Colonic mucosa (tissue), 4 donors: Measurements from ENCODE around the gene NDEL1. TPM values are rescaled to one million over a fixed set of nuclear protein-coding genes. Genes with fewer than 3 reads are reported as not detected.

Experiments
- DNase-seq: peaks from one replicate; pipeline ENCODE4 v3.0.0-alpha.2; 2020
- H3K27ac ChIP-seq: fragments of 200-600 bp; one replicate; pipeline ENCODE4 v1.8.0; 2021
- H3K27me3 ChIP-seq: fragments of 200-600 bp; one replicate; pipeline ENCODE4 v1.8.0; 2021
- H3K36me3 ChIP-seq: fragments of 200-600 bp; one replicate; pipeline ENCODE4 v1.8.0; 2021
- H3K4me1 ChIP-seq: fragments of 200-600 bp; one replicate; pipeline ENCODE4 v1.8.0; 2021; ENCODE audit warnings: mild to moderate bottlenecking
- H3K4me3 ChIP-seq: fragments of 200-600 bp; one replicate; pipeline ENCODE4 v1.8.0; 2021
- H3K9ac ChIP-seq, 2 donors: one replicate each; pipeline ENCODE4 v1.7.0; 2013; ENCODE audit warnings: control low read depth in 2 of 2, low read depth in 2 of 2, low read length in 2 of 2
- H3K9me3 ChIP-seq: fragments of 200-600 bp; one replicate; pipeline ENCODE4 v1.8.0; 2021
- intact Hi-C: fragments of 100-400 bp; cut with DNase I; formaldehyde crosslinking; loops from one replicate; pipeline ENCODE4 v1.14.1; 2022
- total RNA-seq, 2 donors: library from RNA; stranded (reverse); fragmentation: NEBNext Ultra II Directional in 1 of 2; extraction: Animal tissue kit (Norgen Biotek cat#: 25700) in 1 of 2; gene quantifications; one replicate each; pipeline ENCODE4 v1.2.1, GENCODE V29; 2021
- TF ChIP-seq, protein P1 (sequence below): fragments of 200-600 bp; IDR thresholded peaks from one replicate; pipeline ENCODE4 v1.8.0; 2022; ENCODE audit warnings: antibody characterized with exemption, mild to moderate bottlenecking
- donor health status: healthy.
- donor health status: DM: no; HTN: no; CAD: no.
- donor health status: DM: no; HTN: no; CAD: no.

Gene NDEL1
- total RNA-seq, 2 donors from 2014 or later: 47.1 TPM

DNA sequence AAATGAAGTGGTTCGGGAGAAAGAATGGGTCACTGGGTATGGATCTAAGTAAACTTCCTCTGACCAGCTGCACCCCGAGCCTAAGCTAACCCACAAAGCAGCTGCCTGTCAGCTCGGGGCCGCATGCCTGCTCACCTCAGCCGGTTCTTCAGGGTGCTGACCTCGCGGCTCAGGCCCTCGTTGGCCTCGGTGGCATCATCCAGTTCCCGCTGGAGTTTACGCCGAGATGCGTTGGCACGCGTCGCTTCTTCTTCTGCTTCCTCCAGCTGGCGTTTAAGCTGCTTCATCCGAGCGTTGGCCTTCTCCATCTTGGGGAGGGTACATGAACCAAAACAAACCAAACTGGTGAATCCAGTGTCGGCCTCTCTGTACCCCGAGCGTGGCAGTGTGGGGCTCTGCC is 41.1 kb downstream of the NDEL1 start:
- Histone ChIP-seq H3K4me3 (no peak overlapping the region), H3K27ac (no peak overlapping the region), H3K4me1 (no peaks in the 10 kb centered on the region), H3K9ac (no peak overlapping the region), H3K27me3 (no peaks in the 10 kb centered on the region), H3K9me3 (no peaks in the 10 kb centered on the region), H3K36me3 (no peaks in the 10 kb centered on the region)
- intact Hi-C loops: loop anchor here (2.0 kb wide), 1 partner anchor 68 kb away; no protein-coding TSS in a partner anchor
- DNase-seq: no peak
- TF ChIP-seq, protein P1, sequence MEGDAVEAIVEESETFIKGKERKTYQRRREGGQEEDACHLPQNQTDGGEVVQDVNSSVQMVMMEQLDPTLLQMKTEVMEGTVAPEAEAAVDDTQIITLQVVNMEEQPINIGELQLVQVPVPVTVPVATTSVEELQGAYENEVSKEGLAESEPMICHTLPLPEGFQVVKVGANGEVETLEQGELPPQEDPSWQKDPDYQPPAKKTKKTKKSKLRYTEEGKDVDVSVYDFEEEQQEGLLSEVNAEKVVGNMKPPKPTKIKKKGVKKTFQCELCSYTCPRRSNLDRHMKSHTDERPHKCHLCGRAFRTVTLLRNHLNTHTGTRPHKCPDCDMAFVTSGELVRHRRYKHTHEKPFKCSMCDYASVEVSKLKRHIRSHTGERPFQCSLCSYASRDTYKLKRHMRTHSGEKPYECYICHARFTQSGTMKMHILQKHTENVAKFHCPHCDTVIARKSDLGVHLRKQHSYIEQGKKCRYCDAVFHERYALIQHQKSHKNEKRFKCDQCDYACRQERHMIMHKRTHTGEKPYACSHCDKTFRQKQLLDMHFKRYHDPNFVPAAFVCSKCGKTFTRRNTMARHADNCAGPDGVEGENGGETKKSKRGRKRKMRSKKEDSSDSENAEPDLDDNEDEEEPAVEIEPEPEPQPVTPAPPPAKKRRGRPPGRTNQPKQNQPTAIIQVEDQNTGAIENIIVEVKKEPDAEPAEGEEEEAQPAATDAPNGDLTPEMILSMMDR: no peak

DNA sequence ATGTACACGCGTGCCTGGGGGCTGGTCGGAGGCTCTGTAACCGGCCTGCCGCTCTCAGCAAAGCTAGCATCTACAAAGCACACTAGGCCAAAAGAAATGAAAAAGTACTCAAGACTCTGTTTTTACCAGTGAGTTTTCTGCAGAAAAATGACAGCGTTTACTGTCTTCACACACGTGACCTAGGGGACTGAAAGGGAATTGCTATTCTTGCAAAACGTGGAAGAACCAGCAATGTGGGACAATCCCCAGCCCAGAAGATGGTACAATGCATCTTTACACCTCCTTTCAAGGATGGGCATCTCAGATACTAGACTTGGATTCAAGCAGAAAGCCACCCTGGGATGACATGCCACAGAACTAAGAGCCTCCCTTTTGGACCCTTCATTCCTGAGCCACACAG is 41.5 kb downstream of the NDEL1 start:
- H3K4me3 ChIP-seq: no peak overlapping the region
- no peaks in the 10 kb centered on the region for H3K27me3 ChIP-seq
- TF ChIP-seq, protein P1: no peak
- H3K4me1 ChIP-seq: no peaks in the 10 kb centered on the region
- DNase-seq: no peak
- intact Hi-C loops: loop anchor here (2.0 kb wide), 1 partner anchor 68 kb away; no protein-coding TSS in a partner anchor
- no peak overlapping the region for H3K27ac ChIP-seq
- H3K9ac ChIP-seq: no peak overlapping the region
- no peaks in the 10 kb centered on the region for H3K36me3 ChIP-seq
- no peaks in the 10 kb centered on the region for H3K9me3 ChIP-seq

DNA sequence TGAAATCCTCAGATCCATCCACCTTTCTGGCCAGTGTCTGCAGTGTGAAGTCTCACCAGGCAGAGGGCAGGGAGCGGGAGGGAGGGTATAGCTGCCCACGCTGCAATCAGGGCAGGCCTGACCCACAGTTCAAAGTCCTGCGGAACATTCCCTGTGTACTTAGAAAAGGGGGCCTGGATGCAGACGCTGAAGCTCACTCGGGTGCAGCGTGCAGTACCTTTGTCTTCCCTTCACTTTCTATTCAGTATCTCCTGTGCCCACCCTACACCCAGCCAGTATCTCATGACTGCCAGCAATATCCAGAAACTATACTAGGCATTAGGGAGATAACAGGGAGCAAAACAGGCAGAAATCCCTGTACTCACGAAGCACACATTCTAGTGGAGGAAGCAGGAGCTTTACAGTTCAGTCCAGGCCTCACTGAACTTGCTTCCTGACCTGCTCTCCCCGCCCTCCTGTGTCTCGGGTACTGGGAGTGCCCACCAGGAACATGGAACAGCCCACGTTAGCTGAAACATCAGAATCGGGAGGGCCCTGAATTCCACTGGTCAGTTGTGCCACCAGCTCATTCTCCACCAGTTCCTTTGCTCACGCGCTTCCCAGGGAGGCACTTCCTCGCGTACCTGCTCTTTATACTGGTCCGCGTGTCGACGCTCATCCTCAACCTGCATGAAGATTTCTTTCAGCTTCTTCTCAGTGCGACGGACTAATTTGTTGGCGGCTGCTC is 42.2 kb downstream of the NDEL1 start:
- Histone ChIP-seq H3K27ac (no peak overlapping the region), H3K9ac (no peak overlapping the region)

DNA sequence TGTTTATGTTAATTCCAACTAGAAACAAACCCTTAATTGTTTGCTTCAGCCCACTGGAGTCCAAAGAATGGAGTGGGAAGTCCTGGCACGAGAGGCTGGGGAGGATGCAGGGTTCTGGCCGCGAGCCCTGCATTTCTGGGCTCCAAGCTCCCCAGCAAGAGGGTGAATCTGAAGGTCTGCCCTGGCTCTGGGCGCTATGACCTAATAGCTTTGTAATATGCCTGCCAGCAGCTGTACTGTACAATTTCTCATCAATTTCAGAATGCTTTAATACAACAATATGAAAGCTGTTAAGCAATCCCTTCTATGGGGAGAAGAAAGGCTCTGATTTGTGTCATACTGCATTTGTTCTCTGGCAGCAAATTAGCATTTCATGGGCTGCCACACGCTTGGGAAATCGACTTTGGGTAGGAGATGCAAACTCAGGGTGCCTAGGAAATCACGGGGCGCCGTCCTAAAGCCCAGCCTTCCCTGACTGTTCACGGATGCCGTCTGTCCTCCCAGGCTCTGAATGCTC is 43.8 kb downstream of the NDEL1 start:
- H3K9ac ChIP-seq: no peak overlapping the region
- no peaks in the 10 kb centered on the region for H3K9me3 ChIP-seq
- H3K4me1 ChIP-seq: no peaks in the 10 kb centered on the region
- no peaks in the 10 kb centered on the region for H3K27me3 ChIP-seq
- no peak for DNase-seq
- H3K4me3 ChIP-seq: no peak overlapping the region
- intact Hi-C loops: no loop called here
- TF ChIP-seq, protein P1: no peak
- no peaks in the 10 kb centered on the region for H3K36me3 ChIP-seq
- H3K27ac ChIP-seq: no peak overlapping the region

More for the DNA sequence above, 42.2 kb downstream of the NDEL1 start:
- Histone ChIP-seq H3K36me3 (no peaks in the 10 kb centered on the region), H3K9me3 (no peaks in the 10 kb centered on the region), H3K4me3 (no peak overlapping the region), H3K27me3 (no peaks in the 10 kb centered on the region), H3K4me1 (no peaks in the 10 kb centered on the region)
- TF ChIP-seq, protein P1: no peak
- intact Hi-C loops: loop anchor here (2.0 kb wide), 1 partner anchor 69 kb away; no protein-coding TSS in a partner anchor
- DNase-seq: no peak

DNA sequence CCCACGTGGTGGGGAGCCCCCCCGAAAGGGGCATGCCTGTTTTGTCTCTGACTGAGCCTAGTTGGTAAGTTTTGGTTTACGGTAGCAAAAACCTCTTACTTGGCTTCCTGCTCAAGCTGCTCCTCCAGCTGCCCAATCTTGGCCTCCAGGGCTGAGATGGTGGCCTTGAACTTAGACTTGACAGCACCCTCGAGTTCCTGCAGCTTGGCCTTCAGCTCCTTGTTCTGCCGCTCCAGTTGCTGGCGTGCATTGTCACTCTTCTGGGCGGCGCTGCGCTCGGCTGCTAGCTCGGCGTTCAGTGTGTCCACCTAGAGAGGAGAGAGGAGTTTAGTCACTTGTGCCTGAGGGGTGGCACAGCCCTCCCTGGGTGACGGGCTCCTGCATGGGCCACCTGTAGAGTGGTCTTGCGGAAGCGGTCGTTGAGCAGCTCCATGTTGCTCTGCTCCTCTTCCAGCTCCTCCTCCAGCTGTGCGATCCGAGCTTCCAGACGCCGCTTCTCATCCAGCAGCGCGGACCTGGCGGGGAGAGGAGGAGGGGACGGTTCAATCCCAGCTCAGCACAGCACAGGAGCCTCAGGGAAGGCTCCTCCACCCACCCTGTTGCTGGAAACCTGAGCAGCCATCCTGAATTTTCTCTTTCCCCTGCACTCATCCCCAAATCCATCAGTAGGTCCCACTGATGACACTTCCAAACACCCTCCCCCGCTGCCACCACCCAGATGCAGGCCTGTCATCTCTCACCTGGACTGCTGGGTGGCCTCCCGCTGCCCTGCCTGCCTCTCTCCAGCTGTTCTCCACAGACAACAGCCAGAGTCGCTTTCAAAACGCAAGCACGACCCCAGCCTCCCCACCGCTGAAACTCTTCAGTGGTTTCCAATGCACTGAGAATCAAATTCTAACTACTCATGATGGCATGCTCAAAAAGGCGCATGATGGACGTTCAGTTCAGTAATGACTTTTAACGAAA is 44.6 kb downstream of the NDEL1 start:
- Histone ChIP-seq H3K27ac (no peak overlapping the region), H3K9me3 (no peaks in the 10 kb centered on the region), H3K4me3 (no peak overlapping the region), H3K4me1 (no peaks in the 10 kb centered on the region), H3K36me3 (no peaks in the 10 kb centered on the region), H3K9ac (no peak overlapping the region), H3K27me3 (no peaks in the 10 kb centered on the region)
- TF ChIP-seq, protein P1: no peak
- intact Hi-C loops: no loop called here
- no peak for DNase-seq
